NK-92 treated with Interleukin-12 subunit alpha and Interleukin-12 subunit beta, amount 100 ng/mL, for 24 hours (cell line): ENCODE data around the gene DDX51.

ENCODE experiments used
- DNase-seq: peaks from one replicate; lab custom pipeline; 2025; lab: John Stamatoyannopoulos, UW

Gene DDX51

GRCh38 chr12:132179431-132180362 is 35.6 kb upstream of the DDX51 start:
- no peak for DNase-seq

GRCh38 chr12:132178801-132179401 is 34.8 kb upstream of the DDX51 start:
- no peak for DNase-seq

- no peak for DNase-seq
Measured at GRCh38 chr12:132178316-132178715, 34.2 kb upstream of the DDX51 start.

- DNase-seq = no peak
Measured at GRCh38 chr12:132176920-132177551, 32.9 kb upstream of the DDX51 start.

GRCh38 chr12:132176385-132176919 is 32.3 kb upstream of the DDX51 start:
- no peak for DNase-seq

- DNase-seq = no peak
Measured at GRCh38 chr12:132175496-132176384, 31.6 kb upstream of the DDX51 start.

- DNase-seq = no peak
Measured at GRCh38 chr12:132174839-132175490, 30.8 kb upstream of the DDX51 start.

- no peak for DNase-seq
Measured at GRCh38 chr12:132174015-132174838, 30.1 kb upstream of the DDX51 start.

GRCh38 chr12:132173135-132174014 is 29.3 kb upstream of the DDX51 start:
- no peak for DNase-seq

GRCh38 chr12:132172619-132173018 is 28.5 kb upstream of the DDX51 start:
- DNase-seq = no peak

GRCh38 chr12:132171968-132172521 is 27.9 kb upstream of the DDX51 start:
- DNase-seq = no peak

- DNase-seq = no peak
Measured at GRCh38 chr12:132171293-132171967, 27.3 kb upstream of the DDX51 start.

GRCh38 chr12:132170637-132171292 is 26.6 kb upstream of the DDX51 start:
- DNase-seq = no peak

- DNase-seq = no peak
Measured at GRCh38 chr12:132170094-132170636, 26.0 kb upstream of the DDX51 start.

- DNase-seq = no peak
Measured at GRCh38 chr12:132169376-132169775, 25.3 kb upstream of the DDX51 start.

GRCh38 chr12:132168311-132169031 is 24.4 kb upstream of the DDX51 start:
- no peak for DNase-seq
